ENCODE measurements around the gene GOLGA1. TPM values are rescaled to one million over a fixed set of nuclear protein-coding genes. Genes with fewer than 3 reads are reported as not detected.

GOLGA1 gene
- total and polyA plus RNA-seq, 10 of the 15 experiments (the other 5 are each of a cell fraction or from before 2014, with no cell fraction given), result 2.9 to 14.1 (median 8.1) TPM

DNA sequence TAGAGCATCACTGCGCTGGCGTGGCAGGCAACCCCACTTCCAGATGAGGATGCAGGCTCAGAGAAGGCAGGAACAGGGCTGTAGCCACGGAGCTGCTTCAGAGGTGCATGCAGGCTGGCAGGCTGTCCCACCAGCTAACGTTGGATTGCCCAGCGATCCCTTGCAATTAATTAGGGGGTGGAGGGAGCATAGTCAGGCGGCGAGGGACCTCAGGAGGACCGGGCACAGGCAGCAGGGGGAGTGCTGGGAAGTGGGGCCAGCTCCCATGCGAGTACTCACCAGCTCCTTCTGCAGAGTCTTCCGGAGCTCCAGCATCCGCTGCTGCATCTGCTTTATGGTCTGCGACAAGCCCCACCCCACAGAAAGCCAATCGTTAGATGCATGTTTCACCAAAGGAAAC is 58.7 kb downstream of the GOLGA1 start:
- intact Hi-C loops (cut with micrococcal nuclease; ENCODE audit: unreplicated experiment) (no loop called here), in situ Hi-C loops (cut with MboI) (no loop called here)
- SMC1A ChIA-PET (ENCODE audit: uncharacterized antibody, unreplicated experiment), result no interaction called here
- Histone ChIP-seq H2AFZ (ENCODE audit: control insufficient read depth, low read depth, low read length) (no peak overlapping the region), H3K27ac (ENCODE audit: control insufficient read depth, insufficient read depth) (no peak overlapping the region), H3K4me2 (ENCODE audit: control insufficient read depth, insufficient read depth) (no peak overlapping the region), H3K27me3 (replicated peaks in 1 of 2; ENCODE audit: control insufficient read depth in 2 of 2, insufficient read depth in 2 of 2, low read length in 1 of 2) (no peaks in the 10 kb centered on the region), H4K20me1 (ENCODE audit: control insufficient read depth, insufficient read depth) (no peaks in the 10 kb centered on the region), H3K9me3 (replicated peaks; ENCODE audit: control insufficient read depth, insufficient read depth, low read length) (no peaks in the 10 kb centered on the region), H3K4me1 (ENCODE audit: control insufficient read depth, insufficient read depth, low read length) (peaks cover 6% of the 10 kb centered on the region), H3K9ac (ENCODE audit: control insufficient read depth, insufficient read depth, low read length) (no peak overlapping the region), H3K4me3 (no peak overlapping the region), H3K79me2 (ENCODE audit: control insufficient read depth, insufficient read depth, low read length) (no peaks in the 10 kb centered on the region), H3K36me3 (ENCODE audit: control insufficient read depth in 2 of 2, insufficient read depth in 2 of 2, low read length in 1 of 2) (peaks cover 18 to 27% of the 10 kb centered on the region in 2 experiments)
- no peak for ATAC-seq
- BruUV-seq (replicated peaks), result no TSS peak
- POLR2A ChIA-PET, result interaction anchor here (1.2 to 1.3 kb wide), 2 partner anchors 10 to 59 kb away, joined by 3 to 4 read pairs; partner anchors contain the start of gene GOLGA1
- DNase-seq (ENCODE audit: low read depth, low spot score), result no peak
- TF ChIP-seq, protein P1, sequence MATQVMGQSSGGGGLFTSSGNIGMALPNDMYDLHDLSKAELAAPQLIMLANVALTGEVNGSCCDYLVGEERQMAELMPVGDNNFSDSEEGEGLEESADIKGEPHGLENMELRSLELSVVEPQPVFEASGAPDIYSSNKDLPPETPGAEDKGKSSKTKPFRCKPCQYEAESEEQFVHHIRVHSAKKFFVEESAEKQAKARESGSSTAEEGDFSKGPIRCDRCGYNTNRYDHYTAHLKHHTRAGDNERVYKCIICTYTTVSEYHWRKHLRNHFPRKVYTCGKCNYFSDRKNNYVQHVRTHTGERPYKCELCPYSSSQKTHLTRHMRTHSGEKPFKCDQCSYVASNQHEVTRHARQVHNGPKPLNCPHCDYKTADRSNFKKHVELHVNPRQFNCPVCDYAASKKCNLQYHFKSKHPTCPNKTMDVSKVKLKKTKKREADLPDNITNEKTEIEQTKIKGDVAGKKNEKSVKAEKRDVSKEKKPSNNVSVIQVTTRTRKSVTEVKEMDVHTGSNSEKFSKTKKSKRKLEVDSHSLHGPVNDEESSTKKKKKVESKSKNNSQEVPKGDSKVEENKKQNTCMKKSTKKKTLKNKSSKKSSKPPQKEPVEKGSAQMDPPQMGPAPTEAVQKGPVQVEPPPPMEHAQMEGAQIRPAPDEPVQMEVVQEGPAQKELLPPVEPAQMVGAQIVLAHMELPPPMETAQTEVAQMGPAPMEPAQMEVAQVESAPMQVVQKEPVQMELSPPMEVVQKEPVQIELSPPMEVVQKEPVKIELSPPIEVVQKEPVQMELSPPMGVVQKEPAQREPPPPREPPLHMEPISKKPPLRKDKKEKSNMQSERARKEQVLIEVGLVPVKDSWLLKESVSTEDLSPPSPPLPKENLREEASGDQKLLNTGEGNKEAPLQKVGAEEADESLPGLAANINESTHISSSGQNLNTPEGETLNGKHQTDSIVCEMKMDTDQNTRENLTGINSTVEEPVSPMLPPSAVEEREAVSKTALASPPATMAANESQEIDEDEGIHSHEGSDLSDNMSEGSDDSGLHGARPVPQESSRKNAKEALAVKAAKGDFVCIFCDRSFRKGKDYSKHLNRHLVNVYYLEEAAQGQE (IDR thresholded peaks at IDR 0.05; ENCODE audit: low read depth, low read length), result no peak
- TF ChIP-seq MTA3 (IDR thresholded peaks at IDR 0.05; ENCODE audit: borderline replicate concordance, low read length), result no peak
- CTCF ChIA-PET, result interaction anchor here (1.0 kb wide), 1 partner anchor 29 kb away, joined by 3 read pairs; the partner anchor contains the start of gene WDR38
- WGBS (ENCODE audit: insufficient coverage, insufficient replicate concordance, low lambda C conversion rate, missing lambda C conversion rate), result 85% methylated on average over 13 of the region's 13 CpGs
- RAD21 ChIA-PET (ENCODE audit: unreplicated experiment), result no interaction called here
- FAIRE-seq, result no peak
